Thoracic aorta (tissue), 2 donors: ENCODE results near the gene SYNM. TPM values are rescaled to one million over a fixed set of nuclear protein-coding genes. Genes with fewer than 3 reads are reported as not detected.

Experiments used
- ATAC-seq: fragments of 150-250 bp; one replicate; pipeline ENCODE4 v1.8.0; 2017; ENCODE audit warnings: low read depth; ENCODE audit not compliant: insufficient number of reproducible peaks, low FRiP score
- DNase-seq: peaks from one replicate; pipeline ENCODE4 v3.0.0-alpha.2; 2020; ENCODE audit warnings: low spot score
- H3K27ac ChIP-seq, 2 donors: fragments of 200-600 bp; sonication (generic); 1 replicate in 1 of 2; 2 replicates in 1 of 2; pipeline ENCODE4 v1.5.1; 2016; ENCODE audit warnings: mild to moderate bottlenecking in 2 of 2, moderate library complexity in 2 of 2
- H3K27me3 ChIP-seq: fragments of 200-600 bp; sonication (generic); replicated peaks from 2 replicates; pipeline ENCODE4 v1.6.0; 2016; ENCODE audit warnings: mild to moderate bottlenecking; ENCODE audit not compliant: insufficient read depth
- H3K36me3 ChIP-seq: fragments of 200-600 bp; sonication (generic); one replicate; pipeline ENCODE4 v1.5.1; 2016
- H3K4me1 ChIP-seq, 2 donors: fragments of 200-600 bp; sonication (generic); 1 replicate in 1 of 2; 2 replicates in 1 of 2; pipeline versions ENCODE4 v1.5.1 to v1.6.0; 2016; ENCODE audit warnings: low read depth in 2 of 2, mild to moderate bottlenecking in 1 of 2; ENCODE audit not compliant: control insufficient read depth in 1 of 2
- H3K4me3 ChIP-seq: fragments of 200-600 bp; sonication (generic); 2 replicates; pipeline ENCODE4 v1.5.1; 2016; ENCODE audit warnings: mild to moderate bottlenecking
- H3K9me3 ChIP-seq: fragments of 200-600 bp; sonication (generic); 2 replicates; pipeline ENCODE4 v1.5.1; 2016
- CTCF ChIP-seq: fragments of 200-600 bp; sonication (generic); IDR thresholded peaks from one replicate; pipeline ENCODE4 v1.5.1; 2019; ENCODE audit warnings: antibody characterized with exemption
- total RNA-seq, 2 donors: library from RNA; depleted of rRNA; stranded (reverse); fragments of >200 nt; gene quantifications; one replicate each; pipeline versions ENCODE4 v1.1.0 to v1.2.3, GENCODE V29; 2016

Gene SYNM, protein sequence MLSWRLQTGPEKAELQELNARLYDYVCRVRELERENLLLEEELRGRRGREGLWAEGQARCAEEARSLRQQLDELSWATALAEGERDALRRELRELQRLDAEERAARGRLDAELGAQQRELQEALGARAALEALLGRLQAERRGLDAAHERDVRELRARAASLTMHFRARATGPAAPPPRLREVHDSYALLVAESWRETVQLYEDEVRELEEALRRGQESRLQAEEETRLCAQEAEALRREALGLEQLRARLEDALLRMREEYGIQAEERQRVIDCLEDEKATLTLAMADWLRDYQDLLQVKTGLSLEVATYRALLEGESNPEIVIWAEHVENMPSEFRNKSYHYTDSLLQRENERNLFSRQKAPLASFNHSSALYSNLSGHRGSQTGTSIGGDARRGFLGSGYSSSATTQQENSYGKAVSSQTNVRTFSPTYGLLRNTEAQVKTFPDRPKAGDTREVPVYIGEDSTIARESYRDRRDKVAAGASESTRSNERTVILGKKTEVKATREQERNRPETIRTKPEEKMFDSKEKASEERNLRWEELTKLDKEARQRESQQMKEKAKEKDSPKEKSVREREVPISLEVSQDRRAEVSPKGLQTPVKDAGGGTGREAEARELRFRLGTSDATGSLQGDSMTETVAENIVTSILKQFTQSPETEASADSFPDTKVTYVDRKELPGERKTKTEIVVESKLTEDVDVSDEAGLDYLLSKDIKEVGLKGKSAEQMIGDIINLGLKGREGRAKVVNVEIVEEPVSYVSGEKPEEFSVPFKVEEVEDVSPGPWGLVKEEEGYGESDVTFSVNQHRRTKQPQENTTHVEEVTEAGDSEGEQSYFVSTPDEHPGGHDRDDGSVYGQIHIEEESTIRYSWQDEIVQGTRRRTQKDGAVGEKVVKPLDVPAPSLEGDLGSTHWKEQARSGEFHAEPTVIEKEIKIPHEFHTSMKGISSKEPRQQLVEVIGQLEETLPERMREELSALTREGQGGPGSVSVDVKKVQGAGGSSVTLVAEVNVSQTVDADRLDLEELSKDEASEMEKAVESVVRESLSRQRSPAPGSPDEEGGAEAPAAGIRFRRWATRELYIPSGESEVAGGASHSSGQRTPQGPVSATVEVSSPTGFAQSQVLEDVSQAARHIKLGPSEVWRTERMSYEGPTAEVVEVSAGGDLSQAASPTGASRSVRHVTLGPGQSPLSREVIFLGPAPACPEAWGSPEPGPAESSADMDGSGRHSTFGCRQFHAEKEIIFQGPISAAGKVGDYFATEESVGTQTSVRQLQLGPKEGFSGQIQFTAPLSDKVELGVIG (N-terminal part only)
- 100 to 1,000 TPM in 1 of 2 donors, 10 to 100 TPM in 1; 60.9 to 102 TPM for total RNA-seq

GRCh38 chr15:99104788-99105513 lies at the start of gene SYNM:
Gene SYNM, plus strand, starts transcription at chr15:99105080. Its CDS starts 120 bp downstream, at chr15:99105200.
- Histone ChIP-seq H3K27ac (peak within 1 kb of the TSS; percentile 80 to 89), H3K4me3 (peak within 1 kb of the TSS; percentile 88), H3K27me3 (no peaks in the 10 kb centered on the region), H3K9me3 (no peaks in the 10 kb centered on the region), H3K36me3 (no peaks in the 10 kb centered on the region), H3K4me1 (peaks cover 20 to 57% of the 10 kb centered on the region in 2 donors)
- TF ChIP-seq CTCF: peak; percentile 79
- DNase-seq: no peak
- peak; percentile 84 for ATAC-seq

DNA sequence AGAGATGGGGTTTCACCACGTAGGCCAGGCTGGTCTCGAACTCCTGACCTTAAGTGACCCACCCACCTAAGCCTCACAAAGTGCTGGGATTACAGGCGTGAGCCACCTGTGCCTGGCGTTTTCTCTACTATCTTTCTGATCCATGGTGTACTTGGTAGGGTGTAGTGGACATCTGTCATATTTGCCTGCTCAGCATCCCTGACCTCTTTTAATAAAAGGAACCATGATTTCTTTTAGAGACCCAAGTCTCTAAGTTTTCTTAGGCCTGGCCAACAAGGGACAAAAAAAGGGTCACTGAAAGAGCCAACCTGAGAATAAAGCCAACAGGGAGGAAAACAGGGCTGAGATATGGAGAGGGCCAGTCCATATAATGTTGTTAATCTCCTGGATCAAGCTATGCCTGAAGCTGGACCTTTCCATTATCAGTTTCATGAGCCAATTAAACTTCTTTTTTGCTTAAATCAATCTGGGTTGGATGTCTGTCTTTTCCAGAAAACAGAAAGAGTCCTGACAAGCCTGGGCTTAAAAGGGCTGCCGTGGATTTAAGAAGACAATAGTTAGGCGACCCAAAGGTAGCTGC lies 49.2 kb upstream of the SYNM start:
- Histone ChIP-seq H3K4me1 (peaks cover 0 to 20% of the 10 kb centered on the region in 2 donors), H3K4me3 (no peak overlapping the region), H3K27ac (no peak overlapping the region), H3K36me3 (no peaks in the 10 kb centered on the region), H3K27me3 (no peaks in the 10 kb centered on the region), H3K9me3 (no peaks in the 10 kb centered on the region)
- DNase-seq (no peak), ATAC-seq (no peak)
- no peak for TF ChIP-seq CTCF

- Histone ChIP-seq H3K27ac (peak overlapping the region in 1 of 2 donors; percentile 42), H3K9me3 (no peaks in the 10 kb centered on the region), H3K36me3 (no peaks in the 10 kb centered on the region), H3K4me3 (no peak overlapping the region), H3K27me3 (no peaks in the 10 kb centered on the region), H3K4me1 (peaks cover 0 to 20% of the 10 kb centered on the region in 2 donors)
- ATAC-seq (no peak), DNase-seq (no peak)
- TF ChIP-seq CTCF: no peak
These were observed 47.9 kb upstream of the SYNM start for GRCh38 chr15:99057020-99057419.

DNA sequence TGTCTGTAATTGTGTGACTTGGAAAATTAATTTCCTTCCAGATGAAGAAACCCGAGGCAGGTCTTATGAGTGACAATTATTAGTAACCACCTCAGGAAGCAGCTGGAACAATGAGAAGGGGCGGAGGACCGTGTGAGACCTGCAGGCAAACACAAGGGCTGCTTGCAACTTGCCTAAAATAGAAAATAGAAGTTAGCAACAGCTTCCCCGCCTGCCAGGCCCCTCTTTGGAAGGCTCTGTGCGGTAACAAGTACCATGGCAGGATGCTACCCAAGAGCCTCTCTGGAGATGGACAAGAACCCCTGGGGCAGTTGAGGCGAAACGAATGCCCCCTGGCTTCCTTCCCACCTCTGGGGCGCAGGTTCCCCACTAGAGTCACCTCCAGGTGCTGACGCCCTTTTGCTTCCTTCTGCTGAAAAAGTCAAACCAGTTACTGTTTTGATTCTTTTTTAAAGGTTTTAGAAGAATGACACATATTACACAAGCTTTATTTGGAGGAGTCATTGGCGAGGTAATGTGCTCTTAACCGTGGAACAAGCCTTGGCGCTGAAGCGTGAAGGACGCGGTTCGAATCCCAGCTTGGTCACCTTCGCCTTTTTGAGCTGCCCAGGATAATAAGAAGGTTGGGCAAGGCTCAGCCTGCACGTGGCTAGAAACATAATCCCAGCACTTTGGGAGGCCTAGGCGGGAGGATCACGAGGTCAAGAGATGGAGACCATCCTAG lies 47.0 kb upstream of the SYNM start:
- no peaks in the 10 kb centered on the region for H3K27me3 ChIP-seq
- H3K4me3 ChIP-seq: no peak overlapping the region
- no peak for ATAC-seq
- no peak for TF ChIP-seq CTCF
- H3K27ac ChIP-seq: peak overlapping the region; percentile 42 to 69
- peaks cover 0 to 20% of the 10 kb centered on the region in 2 donors for H3K4me1 ChIP-seq
- no peaks in the 10 kb centered on the region for H3K36me3 ChIP-seq
- H3K9me3 ChIP-seq: no peaks in the 10 kb centered on the region
- no peak for DNase-seq
